Colonic mucosa (tissue), 4 donors: ENCODE measurements around the gene C8A. TPM values are rescaled to one million over a fixed set of nuclear protein-coding genes. Genes with fewer than 3 reads are reported as not detected.

ENCODE experiments used
- DNase-seq: peaks from one replicate; pipeline ENCODE4 v3.0.0-alpha.2; 2020
- H3K27ac ChIP-seq: fragments of 200-600 bp; one replicate; pipeline ENCODE4 v1.8.0; 2021
- H3K27me3 ChIP-seq: fragments of 200-600 bp; one replicate; pipeline ENCODE4 v1.8.0; 2021
- H3K36me3 ChIP-seq: fragments of 200-600 bp; one replicate; pipeline ENCODE4 v1.8.0; 2021
- H3K4me1 ChIP-seq: fragments of 200-600 bp; one replicate; pipeline ENCODE4 v1.8.0; 2021; ENCODE audit warnings: mild to moderate bottlenecking
- H3K4me3 ChIP-seq: fragments of 200-600 bp; one replicate; pipeline ENCODE4 v1.8.0; 2021
- H3K9ac ChIP-seq, 2 donors: one replicate each; pipeline ENCODE4 v1.7.0; 2013; ENCODE audit warnings: control low read depth in 2 of 2, low read depth in 2 of 2, low read length in 2 of 2
- H3K9me3 ChIP-seq: fragments of 200-600 bp; one replicate; pipeline ENCODE4 v1.8.0; 2021
- CTCF ChIP-seq: fragments of 200-600 bp; IDR thresholded peaks from one replicate; pipeline ENCODE4 v1.8.0; 2022; ENCODE audit warnings: antibody characterized with exemption, mild to moderate bottlenecking
- intact Hi-C: fragments of 100-400 bp; cut with DNase I; formaldehyde crosslinking; loops from one replicate; pipeline ENCODE4 v1.14.1; 2022
- total RNA-seq, 2 donors: library from RNA; stranded (reverse); fragmentation: NEBNext Ultra II Directional in 1 of 2; extraction: Animal tissue kit (Norgen Biotek cat#: 25700) in 1 of 2; gene quantifications; one replicate each; pipeline ENCODE4 v1.2.1, GENCODE V29; 2021
- donor health status: healthy.
- donor health status: DM: no; HTN: no; CAD: no.
- donor health status: DM: no; HTN: no; CAD: no.

The C8A gene
- total RNA-seq, 2 donors from 2014 or later = not detected

- Histone ChIP-seq H3K4me3 (no peak overlapping the region), H3K36me3 (no peaks in the 10 kb centered on the region), H3K4me1 (no peaks in the 10 kb centered on the region), H3K9me3 (no peaks in the 10 kb centered on the region), H3K9ac (no peak overlapping the region), H3K27ac (no peak overlapping the region), H3K27me3 (no peaks in the 10 kb centered on the region)
- no peak for TF ChIP-seq CTCF
- intact Hi-C loops = loop anchor here (5.0 to 10.0 kb wide), 2 partner anchors 1210 to 1317 kb away; no protein-coding TSS in a partner anchor
- no peak for DNase-seq
Observed at GRCh38 chr1:56837244-56837939, 17.2 kb upstream of the C8A start.

- Histone ChIP-seq H3K27ac (no peak overlapping the region), H3K27me3 (no peaks in the 10 kb centered on the region), H3K9me3 (no peaks in the 10 kb centered on the region), H3K4me1 (no peaks in the 10 kb centered on the region), H3K36me3 (no peaks in the 10 kb centered on the region), H3K9ac (no peak overlapping the region), H3K4me3 (no peak overlapping the region)
- no peak for TF ChIP-seq CTCF
- intact Hi-C loops = loop anchor here (5.0 to 10.0 kb wide), 2 partner anchors 1209 to 1316 kb away; no protein-coding TSS in a partner anchor
- no peak for DNase-seq
Observed at GRCh38 chr1:56838759-56839158, 15.8 kb upstream of the C8A start.

GRCh38 chr1:56843544-56843943 is 11.1 kb upstream of the C8A start:
- no peaks in the 10 kb centered on the region for H3K9me3 ChIP-seq
- TF ChIP-seq CTCF = no peak
- H3K4me1 ChIP-seq = no peaks in the 10 kb centered on the region
- H3K36me3 ChIP-seq = no peaks in the 10 kb centered on the region
- H3K27ac ChIP-seq = no peak overlapping the region
- DNase-seq = no peak
- no peaks in the 10 kb centered on the region for H3K27me3 ChIP-seq
- intact Hi-C loops = no loop called here
- H3K4me3 ChIP-seq = no peak overlapping the region
- H3K9ac ChIP-seq = no peak overlapping the region

GRCh38 chr1:56844545-56845136 is 10.0 kb upstream of the C8A start:
- H3K4me3 ChIP-seq = no peak overlapping the region
- no peaks in the 10 kb centered on the region for H3K27me3 ChIP-seq
- H3K9me3 ChIP-seq = no peaks in the 10 kb centered on the region
- no peak for TF ChIP-seq CTCF
- H3K9ac ChIP-seq = no peak overlapping the region
- intact Hi-C loops = no loop called here
- no peaks in the 10 kb centered on the region for H3K36me3 ChIP-seq
- H3K27ac ChIP-seq = no peak overlapping the region
- DNase-seq = no peak
- H3K4me1 ChIP-seq = no peaks in the 10 kb centered on the region

- no peaks in the 10 kb centered on the region for H3K4me1 ChIP-seq
- no peaks in the 10 kb centered on the region for H3K36me3 ChIP-seq
- intact Hi-C loops = no loop called here
- no peak for TF ChIP-seq CTCF
- H3K4me3 ChIP-seq = no peak overlapping the region
- no peaks in the 10 kb centered on the region for H3K9me3 ChIP-seq
- H3K27ac ChIP-seq = no peak overlapping the region
- no peak overlapping the region for H3K9ac ChIP-seq
- no peaks in the 10 kb centered on the region for H3K27me3 ChIP-seq
- DNase-seq = no peak
Observed at GRCh38 chr1:56845343-56845742, 9.3 kb upstream of the C8A start.
